Keratinocyte (primary cell): ENCODE measurements around the gene POLK. TPM values are rescaled to one million over a fixed set of nuclear protein-coding genes. Genes with fewer than 3 reads are reported as not detected.

ENCODE experiments used
- DNase-seq: peaks from one replicate; pipeline ENCODE4 v3.0.0-alpha.2; 2011; ENCODE audit warnings: low read depth, missing footprints, low spot score
- FAIRE-seq: peaks from 2 replicates; lab custom pipeline; 2011; peaks lifted over from hg19 to GRCh38; lab: Jason Lieb, UNC
- H2AFZ ChIP-seq: 2 replicates; pipeline ENCODE4 v1.6.0; 2012; ENCODE audit warnings: low read length, control low read depth, inconsistent platforms; ENCODE audit not compliant: control insufficient read depth
- H3K27ac ChIP-seq: 2 replicates; pipeline ENCODE4 v1.5.1; 2011; ENCODE audit warnings: low read length; ENCODE audit not compliant: control insufficient read depth, insufficient read depth
- H3K27me3 ChIP-seq: 3 replicates; pipeline ENCODE4 v1.6.0; 2011; ENCODE audit warnings: low read length; ENCODE audit not compliant: control insufficient read depth, insufficient read depth; ENCODE audit errors: extremely low read depth
- H3K36me3 ChIP-seq, 2 experiments: 2 replicates in 1 of 2; 3 replicates in 1 of 2; pipeline ENCODE4 v1.5.1; 2011; ENCODE audit warnings: low read length in 2 of 2, mild to moderate bottlenecking in 1 of 2; ENCODE audit not compliant: control insufficient read depth in 2 of 2, insufficient read depth in 2 of 2; ENCODE audit errors: extremely low read depth in 1 of 2
- H3K4me1 ChIP-seq: 3 replicates; pipeline ENCODE4 v1.5.1; 2011; ENCODE audit warnings: low read length; ENCODE audit not compliant: control insufficient read depth, insufficient read depth; ENCODE audit errors: extremely low read depth
- H3K4me2 ChIP-seq: 3 replicates; pipeline ENCODE4 v1.6.0; 2011; ENCODE audit warnings: low read depth, low read length; ENCODE audit not compliant: control insufficient read depth, insufficient read depth; ENCODE audit errors: extremely low read depth
- H3K4me3 ChIP-seq, 3 experiments: fragments of 200-600 bp in 1 of 3; sonication (generic) in 1 of 3; 2 replicates in 2 of 3; 3 replicates in 1 of 3; pipeline ENCODE4 v1.5.1; 2011 to 2016; ENCODE audit warnings: low read length in 3 of 3, mild to moderate bottlenecking in 3 of 3, control low read depth in 2 of 3, inconsistent platforms in 1 of 3, low read depth in 1 of 3, mixed read lengths in 1 of 3, mixed run types in 1 of 3, moderate library complexity in 1 of 3; ENCODE audit not compliant: control insufficient read depth in 2 of 3, insufficient read depth in 2 of 3; ENCODE audit errors: extremely low read depth in 1 of 3
- H3K79me2 ChIP-seq: 2 replicates; pipeline ENCODE4 v1.6.0; 2012; ENCODE audit warnings: low read length; ENCODE audit not compliant: control insufficient read depth, insufficient read depth
- H3K9ac ChIP-seq: 3 replicates; pipeline ENCODE4 v1.6.0; 2011; ENCODE audit warnings: low read length; ENCODE audit not compliant: control insufficient read depth, insufficient read depth; ENCODE audit errors: extremely low read depth
- H3K9me1 ChIP-seq: 3 replicates; pipeline ENCODE4 v1.6.0; 2011; ENCODE audit warnings: low read length; ENCODE audit not compliant: control insufficient read depth, insufficient read depth; ENCODE audit errors: extremely low read depth
- H3K9me3 ChIP-seq: 2 replicates; pipeline ENCODE4 v1.5.1; 2012; ENCODE audit warnings: low read depth, low read length; ENCODE audit not compliant: control insufficient read depth
- H4K20me1 ChIP-seq: 3 replicates; pipeline ENCODE4 v1.6.0; 2011; ENCODE audit warnings: low read length; ENCODE audit not compliant: control insufficient read depth, insufficient read depth; ENCODE audit errors: extremely low read depth
- CTCF ChIP-seq, 3 experiments: IDR thresholded peaks in 1 of 3; conservative IDR thresholded peaks in 1 of 3; optimal IDR thresholded peaks in 1 of 3; 2 replicates in 2 of 3; 3 replicates in 1 of 3; pipeline versions ENCODE3 to v1.5.1; 2011; ENCODE audit warnings: low read length in 3 of 3, mild to moderate bottlenecking in 3 of 3, moderate library complexity in 2 of 3, control low read depth in 1 of 3, inconsistent platforms in 1 of 3; ENCODE audit not compliant: insufficient read depth in 2 of 3; ENCODE audit errors: extremely low read depth in 1 of 3
- EZH2 ChIP-seq: IDR thresholded peaks from one replicate; pipeline ENCODE4 v1.6.1; 2012; ENCODE audit warnings: inconsistent platforms, mild to moderate bottlenecking, low read length, moderate library complexity
- dilution Hi-C: fragments of 300-500 bp; cut with MboI; formaldehyde crosslinking; loops from one replicate; pipeline ENCODE4 v1.7.0; 2020; ENCODE audit warnings: low sequenced_read_pairs; ENCODE audit not compliant: extremely low pct_ligation_motif_present
- polyA plus RNA-seq, 5 experiments: library from polyadenylated mRNA; depleted of rRNA in 3 of 5; stranded (reverse) in 3 of 5; stranded (forward) in 1 of 5; unstranded in 1 of 5; fragments of >200 nt; gene quantifications; 1 replicate in 1 of 5; 2 replicates in 3 of 5; 3 replicates in 1 of 5; pipeline versions ENCODE4 v1.2.1 to v1.2.3, GENCODE V29; 2011 to 2012; ENCODE audit warnings: missing spikeins in 2 of 5, low read depth in 1 of 5, low replicate concordance in 1 of 5

POLK gene
- polyA plus RNA-seq, 1 donor (not counting 4 experiments of a cell fraction or from before 2014, with no cell fraction given), result 25.8 TPM

- dilution Hi-C loops, result loop anchor here (10.0 kb wide), 1 partner anchor 59 kb away; no protein-coding TSS in a partner anchor
- H4K20me1 ChIP-seq, result peaks cover 3% of the 10 kb centered on the region
Measured at GRCh38 chr5:75473463-75473862, 38.2 kb upstream of the POLK start.

GRCh38 chr5:75475364-75475763 is 36.3 kb upstream of the POLK start:
- no peaks in the 10 kb centered on the region for H3K27me3 ChIP-seq
- no peaks in the 10 kb centered on the region for H3K9me1 ChIP-seq
- H3K27ac ChIP-seq, result no peak overlapping the region
- no peak for TF ChIP-seq CTCF (optimal IDR thresholded peaks at IDR 0.05 in 1 of 3, IDR thresholded peaks at IDR 0.05 in 1 of 3, conservative IDR thresholded peaks at IDR 0.05 in 1 of 3; ENCODE audit: extremely low read depth in 1 of 3, insufficient read depth in 2 of 3, low read length in 3 of 3)
- no peak for TF ChIP-seq EZH2
- H3K4me1 ChIP-seq, result no peaks in the 10 kb centered on the region
- no peak overlapping the region for H3K9ac ChIP-seq
- DNase-seq (no peak), FAIRE-seq (no peak)
- no peak overlapping the region for H3K4me3 ChIP-seq
- peaks cover 24% of the 10 kb centered on the region for H3K79me2 ChIP-seq
- H3K9me3 ChIP-seq, result no peaks in the 10 kb centered on the region
- H3K36me3 ChIP-seq, result no peaks in the 10 kb centered on the region
- peaks cover 3% of the 10 kb centered on the region for H4K20me1 ChIP-seq
- H3K4me2 ChIP-seq, result no peak overlapping the region
- H2AFZ ChIP-seq, result no peak overlapping the region
- dilution Hi-C loops, result loop anchor here (10.0 kb wide), 1 partner anchor 61 kb away; no protein-coding TSS in a partner anchor

More at GRCh38 chr5:75473463-75473862, 38.2 kb upstream of the POLK start:
- DNase-seq (no peak), FAIRE-seq (no peak)
- Histone ChIP-seq H3K9me3 (no peaks in the 10 kb centered on the region), H3K79me2 (peaks cover 26% of the 10 kb centered on the region), H3K4me1 (no peaks in the 10 kb centered on the region), H3K4me2 (no peak overlapping the region), H3K36me3 (no peaks in the 10 kb centered on the region), H3K27me3 (no peaks in the 10 kb centered on the region), H2AFZ (no peak overlapping the region), H3K9me1 (no peaks in the 10 kb centered on the region), H3K27ac (no peak overlapping the region), H3K9ac (no peak overlapping the region), H3K4me3 (no peak overlapping the region)
- TF ChIP-seq EZH2 (no peak), CTCF (optimal IDR thresholded peaks at IDR 0.05 in 1 of 3, IDR thresholded peaks at IDR 0.05 in 1 of 3, conservative IDR thresholded peaks at IDR 0.05 in 1 of 3; ENCODE audit: extremely low read depth in 1 of 3, insufficient read depth in 2 of 3, low read length in 3 of 3) (no peak)
